VCaP (cell line): ENCODE measurements around the gene RBPJL.
A peak's percentile ranks its signal among the peaks of the same experiment; 100 is the strongest.

Source experiments
- H3K27ac ChIP-seq: fragments of 450-650 bp; 2 replicates; pipeline ENCODE4 v1.5.1; 2017
- TF ChIP-seq, protein P1 (sequence below): fragments of 450-650 bp; conservative IDR thresholded peaks from 2 replicates; pipeline ENCODE4 v1.5.1; 2017; ENCODE audit warnings: mild to moderate bottlenecking, moderate library complexity

Gene RBPJL

DNA sequence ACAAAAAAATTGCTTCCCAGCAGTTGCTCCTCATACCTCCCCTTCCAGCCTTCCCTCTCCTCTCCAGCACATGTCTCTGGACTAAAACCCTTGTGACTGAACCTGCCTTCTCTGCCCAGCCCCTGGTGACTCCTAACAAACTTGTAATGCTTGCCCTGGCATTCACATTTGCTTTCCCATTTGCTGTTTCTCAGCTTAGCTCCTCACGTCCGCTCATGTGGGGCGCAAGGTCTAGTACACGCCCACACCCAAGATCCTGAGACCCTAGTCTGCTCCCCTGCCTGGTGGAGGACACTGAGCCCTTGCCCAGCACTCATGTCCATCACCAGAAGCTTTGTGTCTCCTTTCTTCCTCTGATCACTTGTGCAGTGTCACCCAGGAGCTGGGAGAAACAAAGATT, 18.3 kb upstream of the RBPJL start:
- TF ChIP-seq, protein P1, sequence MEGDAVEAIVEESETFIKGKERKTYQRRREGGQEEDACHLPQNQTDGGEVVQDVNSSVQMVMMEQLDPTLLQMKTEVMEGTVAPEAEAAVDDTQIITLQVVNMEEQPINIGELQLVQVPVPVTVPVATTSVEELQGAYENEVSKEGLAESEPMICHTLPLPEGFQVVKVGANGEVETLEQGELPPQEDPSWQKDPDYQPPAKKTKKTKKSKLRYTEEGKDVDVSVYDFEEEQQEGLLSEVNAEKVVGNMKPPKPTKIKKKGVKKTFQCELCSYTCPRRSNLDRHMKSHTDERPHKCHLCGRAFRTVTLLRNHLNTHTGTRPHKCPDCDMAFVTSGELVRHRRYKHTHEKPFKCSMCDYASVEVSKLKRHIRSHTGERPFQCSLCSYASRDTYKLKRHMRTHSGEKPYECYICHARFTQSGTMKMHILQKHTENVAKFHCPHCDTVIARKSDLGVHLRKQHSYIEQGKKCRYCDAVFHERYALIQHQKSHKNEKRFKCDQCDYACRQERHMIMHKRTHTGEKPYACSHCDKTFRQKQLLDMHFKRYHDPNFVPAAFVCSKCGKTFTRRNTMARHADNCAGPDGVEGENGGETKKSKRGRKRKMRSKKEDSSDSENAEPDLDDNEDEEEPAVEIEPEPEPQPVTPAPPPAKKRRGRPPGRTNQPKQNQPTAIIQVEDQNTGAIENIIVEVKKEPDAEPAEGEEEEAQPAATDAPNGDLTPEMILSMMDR: no peak
- H3K27ac ChIP-seq: no peak overlapping the region

DNA sequence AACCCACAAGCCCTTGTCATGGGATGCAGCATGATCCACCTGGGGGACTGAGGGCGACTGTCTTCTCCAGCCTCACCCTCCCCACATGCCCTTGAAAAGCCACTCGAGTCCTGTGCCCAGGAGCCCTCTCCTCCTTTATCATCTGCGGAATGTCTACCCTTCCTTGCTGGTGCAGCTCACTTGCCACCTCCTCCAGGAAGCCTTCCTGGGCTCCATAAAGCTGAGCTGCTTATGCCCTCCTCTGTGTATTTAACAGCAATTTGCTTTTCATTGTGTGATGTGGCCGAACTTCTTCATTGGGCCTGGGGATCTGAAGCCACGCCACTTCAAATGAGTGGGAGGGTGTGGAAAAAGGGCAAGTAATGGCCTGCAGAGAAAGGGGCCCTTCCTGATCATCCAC, 17.8 kb upstream of the RBPJL start:
- no peak overlapping the region for H3K27ac ChIP-seq
- TF ChIP-seq, protein P1: no peak

DNA sequence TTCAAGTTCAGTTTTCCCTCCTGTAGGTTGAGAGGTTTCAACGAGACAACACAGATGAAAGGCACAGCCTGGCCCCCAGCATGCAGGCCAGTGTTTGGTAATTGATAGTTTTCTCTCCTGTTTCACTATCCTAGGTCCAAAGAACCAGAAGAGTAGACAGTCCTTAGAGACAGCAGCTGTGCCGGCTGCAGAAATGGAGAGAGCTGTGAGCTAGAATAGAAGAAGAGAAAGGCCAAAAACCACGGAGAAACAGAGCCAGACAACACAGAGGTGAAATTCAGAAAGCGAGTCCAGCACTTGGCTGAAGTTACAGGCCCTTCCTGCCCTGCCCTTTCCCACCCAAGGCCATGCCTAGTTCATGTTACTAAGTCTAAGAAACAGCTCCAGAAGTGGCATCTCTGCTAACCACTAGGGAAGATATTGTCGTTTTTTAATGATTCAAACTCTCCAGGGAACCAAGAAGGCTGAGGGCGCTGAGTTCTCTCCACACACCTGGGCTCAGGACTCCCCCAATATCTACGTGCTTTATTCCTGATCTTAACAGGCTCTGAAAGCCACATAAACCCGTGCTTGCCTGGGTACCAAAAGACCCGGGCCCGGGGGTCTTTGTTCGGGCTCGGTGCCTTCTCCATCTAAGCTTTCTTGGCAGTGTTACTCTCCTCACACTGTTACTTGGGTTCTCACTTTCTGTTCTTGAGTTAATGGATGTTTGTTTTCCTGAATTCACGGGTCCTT, 16.5 kb upstream of the RBPJL start:
- TF ChIP-seq, protein P1: no peak
- peak overlapping the region; percentile 56; the same call in 1 of the 2 replicates for H3K27ac ChIP-seq

- peak overlapping the region; percentile 56; the same call in 1 of the 2 replicates for H3K27ac ChIP-seq
- TF ChIP-seq, protein P1: peak; percentile 95
Observed at GRCh38 chr20:45290677-45291355, 15.8 kb upstream of the RBPJL start.

GRCh38 chr20:45291526-45291925, 15.1 kb upstream of the RBPJL start:
- TF ChIP-seq, protein P1: no peak
- H3K27ac ChIP-seq: peak overlapping the region; percentile 56; the same call in 1 of the 2 replicates

GRCh38 chr20:45292343-45292742, 14.3 kb upstream of the RBPJL start:
- TF ChIP-seq, protein P1: no peak
- H3K27ac ChIP-seq: no peak overlapping the region
